ENCODE measurements around the gene SCRT2.
"Not testable (repeated sequence)": the region's sequence is repeated elsewhere in the genome, so short reads cannot be mapped to it uniquely, and the experiment has no call there.

The SCRT2 gene

DNA sequence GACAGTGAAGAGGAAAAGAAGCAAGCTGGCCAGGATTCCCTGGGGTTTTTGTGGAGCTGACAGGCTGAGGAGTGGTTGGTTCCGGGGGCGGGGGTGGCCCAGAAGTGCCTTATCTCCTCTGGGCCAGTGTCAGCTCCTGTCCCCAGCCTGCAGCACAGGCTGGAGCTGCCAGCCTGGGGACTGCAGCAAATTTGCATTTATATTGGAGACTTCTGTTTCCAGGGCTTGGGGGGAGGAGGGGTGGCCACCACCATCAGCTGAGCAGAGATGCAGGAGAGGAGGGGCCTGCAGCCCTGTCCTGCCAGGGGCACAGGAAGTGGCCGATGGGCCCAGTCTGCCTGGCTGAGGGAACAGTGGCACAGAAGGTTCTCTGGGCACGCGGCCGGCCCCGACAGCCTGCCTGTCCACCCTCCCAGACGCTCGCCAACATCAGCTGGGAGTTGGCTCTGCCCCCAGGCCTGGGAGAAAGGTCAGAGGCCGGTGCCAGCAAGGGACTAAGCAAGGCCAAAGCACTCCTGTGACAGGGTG, 24.3 kb upstream of the SCRT2 start:
- no peak for DNase-seq

DNA sequence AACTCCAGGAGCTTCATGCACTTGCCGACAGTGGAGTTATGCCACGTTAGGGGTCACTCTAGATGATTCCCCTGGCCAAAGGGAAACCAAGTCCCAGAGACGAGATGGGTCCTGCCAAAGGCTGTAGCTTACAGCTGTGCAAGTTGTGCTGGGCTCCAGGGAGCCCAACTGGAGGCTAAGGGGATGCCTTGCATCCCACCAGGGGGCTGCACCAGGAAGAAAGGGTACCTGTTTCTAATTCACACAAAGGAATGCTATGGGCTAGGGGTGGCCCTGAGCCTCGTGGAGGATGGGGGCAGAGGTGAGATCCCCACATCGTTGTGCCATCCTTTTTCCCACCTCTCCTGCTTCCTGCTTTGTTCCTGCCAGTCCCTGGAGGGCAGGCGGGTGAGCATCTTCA, 23.7 kb upstream of the SCRT2 start:
- DNase-seq: no peak

DNA sequence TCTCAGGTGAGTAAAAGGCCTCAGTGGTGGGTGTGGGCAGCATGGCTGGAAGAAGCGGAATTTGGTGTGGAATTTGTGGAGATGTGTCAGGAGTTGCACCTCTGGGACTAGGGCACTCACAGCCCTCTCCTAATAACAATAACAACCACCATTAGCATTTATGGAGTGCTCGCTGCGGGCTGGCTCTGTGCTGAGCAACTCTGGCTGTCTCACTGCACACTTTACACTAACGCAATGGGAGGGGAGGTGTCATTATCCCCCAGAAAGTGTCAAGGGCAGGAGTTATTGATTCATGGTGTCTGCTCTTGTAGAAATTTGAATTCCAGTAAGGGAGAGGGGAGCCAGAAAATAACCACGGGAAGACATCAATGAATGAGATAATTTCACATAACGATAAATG, 22.7 kb upstream of the SCRT2 start:
- DNase-seq: no peak

DNA sequence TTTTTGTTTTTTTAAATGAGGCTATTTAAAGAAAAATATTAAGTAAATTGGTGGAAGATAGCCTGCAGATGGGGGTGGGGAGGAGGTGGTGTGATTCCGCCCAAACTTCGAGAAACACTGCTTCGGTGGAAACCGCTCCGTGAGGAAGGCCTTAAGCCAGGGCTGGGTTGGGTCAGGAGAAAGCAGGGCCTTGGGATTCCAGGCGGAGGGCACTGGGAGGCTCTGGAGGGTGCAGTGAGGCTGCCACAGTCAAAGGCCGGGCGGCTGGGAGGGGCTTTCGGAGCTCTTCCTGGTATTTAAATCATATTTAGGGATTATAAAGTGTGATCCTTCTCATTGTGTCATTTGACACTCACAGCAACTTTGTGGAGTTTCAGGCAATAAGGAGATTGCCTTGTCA, 22.2 kb upstream of the SCRT2 start:
- no peak for DNase-seq

DNA sequence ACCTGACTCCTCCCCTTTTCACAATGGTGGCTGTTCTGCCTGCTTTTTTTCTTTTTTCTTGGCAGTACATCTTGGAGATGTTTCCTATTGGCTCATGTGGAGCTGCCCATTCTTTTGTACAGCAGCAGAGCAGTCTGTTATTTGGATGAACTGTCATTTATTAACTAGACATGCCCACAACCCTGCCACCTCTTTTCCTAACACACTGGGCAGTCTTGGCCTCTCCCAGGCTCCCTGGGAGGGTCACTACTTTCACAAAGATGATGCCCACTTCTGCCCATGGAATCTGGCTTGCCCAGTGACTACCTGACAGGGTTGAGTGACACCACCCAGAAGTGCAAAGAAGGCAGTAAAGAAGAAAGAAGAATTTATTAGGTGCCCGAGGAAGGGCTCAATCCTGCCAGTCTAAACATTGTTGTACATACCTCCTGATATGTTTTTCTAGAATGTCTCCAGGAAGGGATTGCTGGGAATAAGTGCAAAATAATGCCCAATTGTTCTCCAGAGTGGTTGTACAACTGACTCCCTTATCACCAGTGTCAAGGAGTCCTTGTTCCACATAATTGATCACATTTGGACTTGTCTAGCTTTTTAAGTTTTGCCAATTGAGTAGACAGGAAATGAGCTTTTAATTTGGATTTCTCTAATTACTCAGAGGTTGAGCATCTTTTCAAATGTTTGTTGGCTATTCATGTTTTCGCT, 19.7 kb upstream of the SCRT2 start:
- DNase-seq: no peak

DNA sequence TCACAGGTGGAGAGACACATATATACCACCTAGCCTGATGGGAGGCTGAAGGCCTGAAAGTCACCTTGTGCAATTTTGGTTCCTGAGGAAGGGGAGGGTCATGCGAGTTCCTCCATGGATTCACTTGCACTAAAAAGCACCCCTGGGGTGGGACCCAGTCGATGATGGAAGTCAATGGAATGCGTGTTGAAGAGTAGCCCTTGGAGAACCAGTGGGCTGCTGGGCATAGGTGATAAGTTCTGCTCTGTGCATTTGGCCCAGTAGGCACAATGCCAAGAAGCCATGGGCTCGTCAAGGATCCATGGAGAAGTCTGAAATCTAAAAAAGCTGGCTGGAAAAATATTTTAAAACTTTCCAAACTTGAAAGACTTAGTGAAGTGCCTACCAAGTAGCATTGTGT, 18.9 kb upstream of the SCRT2 start:
- DNase-seq: no peak

DNA sequence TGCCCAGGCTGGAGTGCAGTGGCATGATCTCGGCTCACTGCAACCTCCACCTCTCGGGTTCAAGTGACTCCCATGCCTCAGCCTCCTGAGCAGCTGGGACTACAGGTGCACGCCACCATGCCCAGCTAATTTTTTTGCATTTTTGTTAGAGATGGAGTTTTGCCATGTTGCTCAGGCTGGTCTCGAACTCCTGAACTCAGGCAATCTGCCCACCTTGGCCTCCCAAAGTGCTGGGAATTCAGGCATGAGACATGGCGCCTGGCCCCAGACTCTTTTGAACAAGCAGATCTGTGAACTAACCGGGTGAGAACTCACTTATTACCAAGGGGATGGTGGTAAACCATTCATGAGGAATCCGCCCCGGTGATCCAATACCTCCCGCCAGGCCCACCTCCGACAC, 18.2 kb upstream of the SCRT2 start:
- DNase-seq: not testable (repeated sequence)

DNA sequence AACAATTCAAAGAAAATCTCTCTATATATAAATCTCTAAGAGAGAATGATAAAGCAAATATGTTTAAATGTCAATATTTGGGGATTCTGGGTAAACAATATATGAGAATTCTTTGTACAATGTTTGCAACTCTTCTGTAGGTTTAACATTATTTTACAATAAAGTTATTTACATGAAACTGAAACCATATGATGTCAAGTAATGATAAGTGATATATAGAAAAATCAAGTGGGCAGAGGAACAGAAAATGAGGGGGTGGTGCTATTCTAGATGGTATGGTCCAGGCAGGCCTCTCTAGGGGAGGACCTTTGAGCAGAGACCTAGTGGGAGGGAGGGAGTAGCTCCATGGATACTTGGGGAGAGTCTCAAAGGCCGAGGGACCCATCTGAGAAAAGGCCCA, 16.4 kb upstream of the SCRT2 start:
- DNase-seq: no peak

DNA sequence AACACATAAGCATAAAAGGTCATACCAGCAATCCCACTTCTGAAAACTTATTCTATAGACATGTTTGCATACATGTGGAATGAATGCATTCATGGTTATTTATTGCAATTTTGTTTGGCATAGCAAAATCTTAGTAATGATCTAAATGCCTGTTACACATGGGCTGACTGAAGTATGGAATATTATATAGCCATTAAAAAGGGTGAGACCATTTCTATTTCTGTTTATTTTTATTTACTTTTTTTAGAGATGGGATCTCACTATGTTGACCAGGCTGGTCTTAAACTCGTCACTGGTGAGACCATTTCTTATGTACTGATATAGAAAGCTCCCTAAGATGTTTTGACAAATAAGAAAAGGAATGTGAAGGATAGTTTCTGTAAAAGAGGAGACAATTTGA, 14.3 kb upstream of the SCRT2 start:
- DNase-seq: no peak

DNA sequence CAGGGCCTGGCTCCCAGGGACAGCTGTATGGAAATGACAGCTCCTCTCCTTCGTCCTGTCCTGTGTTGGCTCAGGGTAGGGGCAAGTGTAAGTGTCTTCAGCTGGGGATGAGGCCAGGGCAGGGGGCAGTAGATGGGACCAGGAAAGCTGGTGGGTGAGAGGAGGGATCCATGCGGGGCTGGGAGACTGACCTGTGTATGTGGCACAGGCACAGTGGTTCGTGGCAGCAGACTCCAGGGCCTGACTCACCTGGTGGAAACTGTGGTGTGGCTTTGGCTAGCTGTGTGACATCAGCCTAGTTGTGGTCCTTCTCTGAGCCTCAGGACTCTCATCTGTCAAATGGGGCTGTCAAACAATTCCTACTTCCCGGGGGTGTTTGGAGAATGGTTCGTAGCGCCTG, 13.7 kb upstream of the SCRT2 start:
- DNase-seq: no peak

DNA sequence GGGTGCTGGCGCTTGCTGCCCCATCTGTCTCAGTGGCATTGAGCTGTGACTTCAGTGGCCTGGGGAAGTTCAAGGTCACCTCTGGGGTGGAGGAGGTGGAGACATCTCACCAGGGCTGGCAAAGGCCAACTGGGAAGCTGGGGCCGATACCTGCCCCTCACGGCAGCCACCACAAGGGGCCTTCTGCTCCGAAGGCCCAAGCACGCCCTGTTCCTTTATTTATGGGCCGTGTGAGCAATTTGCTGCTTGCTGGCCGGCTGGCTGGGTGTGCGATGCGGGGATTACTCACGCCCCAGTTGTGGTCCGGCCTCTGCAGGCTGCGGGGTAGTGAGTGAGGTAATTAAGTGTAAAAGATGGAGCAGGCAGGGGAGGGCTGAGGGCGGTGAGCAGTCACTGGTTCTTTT, 13.2 kb upstream of the SCRT2 start:
- DNase-seq: no peak

DNA sequence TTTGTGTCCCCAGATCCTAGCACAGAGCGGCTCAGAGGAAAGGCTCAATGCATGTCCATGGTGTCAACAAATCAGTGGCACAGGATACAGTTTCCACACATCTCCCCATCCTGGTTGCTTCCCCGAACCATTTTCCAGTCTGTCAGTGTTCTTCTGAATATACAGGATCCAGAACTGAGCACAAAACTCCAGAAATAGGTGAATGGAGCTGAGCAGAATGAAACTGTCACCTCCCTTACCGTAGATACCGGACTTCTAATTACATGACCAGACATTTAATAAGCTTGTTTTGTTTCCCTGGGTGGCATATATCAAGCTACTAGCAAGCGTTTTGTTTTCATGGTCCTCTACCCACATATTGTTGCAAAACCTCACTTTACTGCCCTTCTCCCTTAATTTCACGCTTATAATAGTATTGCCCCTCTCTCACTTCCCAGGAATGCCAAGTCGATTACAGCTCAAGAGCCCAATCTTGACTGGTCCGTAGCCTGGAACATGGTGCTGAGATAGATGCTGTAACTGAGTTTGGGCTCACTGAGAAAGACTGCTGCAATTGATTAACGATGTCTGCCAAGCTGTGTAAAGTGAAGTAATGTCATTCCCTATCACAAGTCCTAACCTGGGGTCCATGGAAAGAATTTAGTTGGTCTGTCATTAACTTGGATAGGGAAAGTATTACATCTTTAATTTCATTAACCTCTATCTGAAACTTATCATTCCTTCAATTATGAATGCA, 12.0 kb upstream of the SCRT2 start:
- DNase-seq: no peak

DNA sequence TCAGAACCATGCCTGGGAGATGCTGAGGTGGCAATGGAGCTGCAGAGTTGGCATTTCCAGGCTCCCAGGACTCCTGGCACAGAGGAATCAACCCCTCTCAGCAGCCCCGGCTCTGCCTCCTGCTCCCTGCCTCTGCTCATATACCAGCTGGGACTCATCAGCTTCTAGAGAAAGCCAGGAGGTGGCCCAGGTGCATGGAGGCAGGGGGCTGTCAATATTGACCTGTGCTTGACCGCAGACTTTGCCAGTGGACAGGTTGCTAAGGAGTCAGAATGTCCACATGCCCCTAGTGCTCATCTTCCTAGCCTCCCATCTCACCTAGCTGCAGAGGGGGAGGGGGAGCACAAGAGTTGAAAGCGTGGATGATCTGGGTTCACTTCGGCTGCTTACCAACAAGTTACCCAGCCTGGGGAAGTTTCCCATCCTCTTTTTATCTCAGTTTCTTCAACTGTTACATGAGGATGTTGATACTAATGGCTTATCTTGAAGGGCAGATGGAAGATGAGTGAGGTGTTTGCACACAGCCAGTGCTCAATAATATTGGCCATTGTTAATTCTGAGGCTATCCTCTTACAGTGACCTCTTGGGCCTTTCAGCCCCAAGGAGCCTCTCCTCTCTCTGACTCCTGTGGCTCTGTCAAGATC, 9.2 kb upstream of the SCRT2 start:
- no peak for DNase-seq

DNA sequence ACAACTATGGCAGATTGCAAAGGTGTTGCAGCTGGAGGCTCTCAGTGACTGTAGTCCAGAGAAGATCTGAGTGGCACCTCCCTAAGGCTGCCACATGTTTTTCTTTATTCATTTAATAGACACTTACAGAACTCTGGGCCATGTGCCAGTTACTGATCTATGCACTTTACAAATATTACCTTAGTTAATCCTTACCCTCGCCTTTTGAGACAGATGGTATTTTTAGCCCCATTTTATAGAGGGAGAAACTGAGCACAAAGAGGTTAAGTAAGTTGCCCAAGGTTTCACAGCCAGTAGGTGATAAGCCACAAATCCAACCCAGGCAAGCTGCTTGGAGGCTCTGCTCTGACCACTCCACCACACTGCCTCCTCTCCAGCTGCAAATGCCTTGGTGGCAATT, 6.5 kb upstream of the SCRT2 start:
- DNase-seq: no peak

DNA sequence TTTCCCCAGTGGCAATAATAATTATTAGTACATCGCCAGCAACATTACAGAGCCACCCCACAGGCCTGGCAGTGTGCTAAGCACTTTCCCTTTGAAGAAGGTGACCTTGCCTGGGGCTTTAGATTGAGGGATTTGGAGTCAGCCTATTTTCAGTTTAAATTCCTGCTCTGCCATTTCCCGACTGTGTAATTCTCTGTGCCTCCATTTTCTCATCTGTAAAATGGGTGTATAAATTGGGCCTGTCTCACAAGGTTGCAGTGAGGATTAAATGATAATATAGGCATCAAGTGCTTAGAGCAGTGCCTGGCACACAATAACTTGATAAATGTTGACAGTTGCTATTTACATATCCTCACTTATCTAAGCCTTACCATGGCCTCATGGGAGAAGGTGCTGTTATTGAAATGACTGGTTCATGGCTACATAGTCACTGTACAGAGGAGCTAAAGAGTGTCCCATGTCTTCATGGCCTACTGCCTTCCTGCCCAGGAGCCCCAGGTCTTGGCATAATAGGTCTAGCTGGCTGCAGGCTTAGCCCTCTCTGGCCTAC, 5.1 kb upstream of the SCRT2 start:
- DNase-seq: no peak

DNA sequence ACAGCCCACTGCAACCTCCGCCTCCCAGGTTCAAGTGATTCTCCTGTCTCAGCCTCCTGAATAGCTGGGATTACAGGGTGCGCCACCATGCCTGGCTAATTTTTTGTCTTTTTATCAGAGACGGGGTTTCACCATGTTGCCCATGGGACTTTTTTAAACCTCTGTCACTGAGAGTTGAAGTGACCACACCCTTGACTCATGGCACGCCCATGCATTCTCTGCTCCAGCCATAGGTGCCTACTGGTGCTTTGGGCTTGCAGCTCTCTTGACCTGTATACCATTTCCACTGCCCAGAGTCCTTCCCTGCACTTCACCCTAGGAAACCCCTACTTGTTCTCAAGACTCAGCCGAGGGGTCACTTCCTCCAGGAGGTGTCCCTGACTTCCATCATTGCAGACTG, 2.4 kb upstream of the SCRT2 start:
- DNase-seq: no peak

DNA sequence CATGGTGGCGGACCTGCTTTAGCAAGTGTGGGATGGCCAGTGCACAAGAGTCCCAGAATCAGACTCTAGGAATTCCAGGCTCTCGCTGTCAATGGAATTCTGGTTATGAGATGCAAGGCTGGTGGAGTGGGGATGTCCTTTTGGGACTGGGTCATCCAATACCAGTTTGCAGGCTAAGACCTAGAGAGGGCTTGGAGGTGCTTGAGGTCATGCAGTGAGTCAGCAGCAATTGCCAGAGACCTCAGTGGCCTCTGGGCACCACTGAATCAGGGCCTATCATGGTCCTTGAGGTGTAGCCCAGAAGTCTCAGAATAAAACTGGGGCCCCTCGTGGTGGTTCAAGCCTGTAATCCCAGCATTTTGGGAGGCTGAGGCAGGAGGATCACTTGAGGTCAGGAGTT, 1.4 kb upstream of the SCRT2 start:
- no peak for DNase-seq

DNA sequence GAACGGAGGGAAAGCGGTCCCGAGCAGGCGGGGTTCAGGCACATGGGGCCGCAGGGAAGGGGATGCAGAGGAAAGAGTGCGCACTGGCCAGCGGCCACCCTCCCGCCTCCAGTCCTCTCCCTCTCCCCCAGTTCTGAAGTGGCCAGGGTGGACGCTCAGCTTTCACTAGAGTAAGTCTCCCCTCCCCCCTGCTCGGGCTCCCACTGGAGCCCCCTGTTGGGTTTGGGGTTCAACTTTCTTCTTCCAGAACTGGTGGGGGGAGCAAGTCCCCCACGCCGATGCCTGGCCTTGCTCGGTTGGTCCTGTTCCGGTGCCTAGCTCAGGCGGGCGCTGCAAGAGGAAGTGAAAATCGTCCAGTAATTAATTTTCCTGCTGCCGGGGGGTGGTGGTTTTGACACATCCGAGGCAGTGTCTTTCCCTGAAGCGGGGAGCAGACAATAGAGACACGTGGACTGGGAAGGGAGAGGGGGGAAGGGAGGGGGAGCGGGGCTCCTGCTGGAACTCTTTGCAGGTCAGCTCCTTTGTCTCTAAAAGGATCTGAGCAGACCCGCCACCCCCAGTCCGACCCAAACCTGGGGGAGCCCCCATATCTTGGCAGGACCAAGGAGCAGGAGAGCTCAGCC, 824 bp upstream of the SCRT2 start:
- DNase-seq: peak; percentile 40

DNA sequence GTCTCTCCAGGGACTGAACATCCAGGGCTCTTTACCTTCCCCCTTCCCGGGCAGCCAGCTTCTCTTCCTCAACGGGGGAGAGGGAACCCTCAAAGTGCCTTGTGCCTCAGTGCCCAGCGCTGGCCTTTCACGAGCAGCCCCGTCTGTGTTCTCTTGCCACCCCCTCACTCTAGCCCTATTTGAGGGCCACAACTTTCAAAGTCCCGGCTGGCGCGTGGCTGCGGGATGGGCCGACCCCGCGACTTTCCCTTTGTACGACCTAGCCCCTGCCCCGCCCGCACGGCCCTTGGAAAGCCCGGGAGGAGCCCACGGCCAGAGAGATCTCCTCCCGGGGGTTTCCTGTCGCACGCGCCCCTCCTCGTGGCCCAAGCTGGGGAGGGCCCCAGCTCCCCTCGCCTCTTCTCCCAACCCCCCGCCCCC, 559 bp downstream of the SCRT2 start:
- DNase-seq: no peak

DNA sequence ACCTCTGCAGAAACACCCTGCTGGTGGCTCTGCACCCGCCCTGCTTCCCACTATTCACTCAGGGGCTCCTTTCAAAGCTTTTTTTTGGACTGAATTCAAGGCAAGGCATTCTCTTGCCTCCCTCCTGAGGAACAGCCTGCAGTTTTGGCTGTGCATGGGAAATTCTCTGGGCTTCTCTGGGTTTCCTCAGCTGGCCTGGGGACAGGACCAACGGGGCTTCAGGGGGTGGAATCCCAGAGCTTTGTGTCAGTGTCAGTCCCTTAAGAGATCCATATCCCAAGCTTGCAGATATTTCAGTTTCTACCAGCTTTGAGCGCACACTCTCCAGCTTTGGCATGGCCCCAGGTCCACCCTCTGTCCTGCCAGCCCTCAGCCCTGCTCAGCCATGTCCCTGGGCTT, 2.0 kb downstream of the SCRT2 start:
- DNase-seq: no peak

DNA sequence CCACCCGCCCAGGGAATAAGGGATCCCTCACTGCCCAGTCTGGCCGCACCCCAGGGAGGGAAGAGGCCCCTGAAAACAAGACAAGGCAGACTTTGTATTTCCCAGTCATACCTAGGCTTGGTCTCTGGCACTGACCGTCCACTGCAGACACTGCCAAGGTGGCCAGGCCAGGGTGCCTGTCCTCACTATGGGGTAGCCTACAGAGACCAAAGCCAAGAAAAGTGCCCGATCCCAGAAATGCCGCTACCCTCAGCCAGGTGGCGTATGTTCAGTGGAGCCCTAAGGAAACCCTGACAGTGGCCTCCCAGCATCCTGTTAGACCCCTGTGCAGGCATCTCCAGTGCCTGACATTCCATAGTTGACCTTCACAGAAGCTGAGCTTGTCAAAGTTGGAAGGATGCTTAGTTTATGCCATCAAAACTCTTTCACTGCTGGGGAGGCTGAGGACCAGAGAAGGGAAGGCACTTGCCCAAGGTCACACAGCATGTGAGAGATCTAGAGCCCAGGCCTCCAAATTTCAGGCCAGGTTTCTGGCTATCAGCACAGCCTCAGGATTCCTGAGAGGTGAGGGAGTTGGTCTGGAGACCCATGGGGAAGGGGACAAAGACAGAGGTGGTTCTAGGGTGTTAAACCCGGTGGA, 2.5 kb downstream of the SCRT2 start:
- DNase-seq: no peak

DNA sequence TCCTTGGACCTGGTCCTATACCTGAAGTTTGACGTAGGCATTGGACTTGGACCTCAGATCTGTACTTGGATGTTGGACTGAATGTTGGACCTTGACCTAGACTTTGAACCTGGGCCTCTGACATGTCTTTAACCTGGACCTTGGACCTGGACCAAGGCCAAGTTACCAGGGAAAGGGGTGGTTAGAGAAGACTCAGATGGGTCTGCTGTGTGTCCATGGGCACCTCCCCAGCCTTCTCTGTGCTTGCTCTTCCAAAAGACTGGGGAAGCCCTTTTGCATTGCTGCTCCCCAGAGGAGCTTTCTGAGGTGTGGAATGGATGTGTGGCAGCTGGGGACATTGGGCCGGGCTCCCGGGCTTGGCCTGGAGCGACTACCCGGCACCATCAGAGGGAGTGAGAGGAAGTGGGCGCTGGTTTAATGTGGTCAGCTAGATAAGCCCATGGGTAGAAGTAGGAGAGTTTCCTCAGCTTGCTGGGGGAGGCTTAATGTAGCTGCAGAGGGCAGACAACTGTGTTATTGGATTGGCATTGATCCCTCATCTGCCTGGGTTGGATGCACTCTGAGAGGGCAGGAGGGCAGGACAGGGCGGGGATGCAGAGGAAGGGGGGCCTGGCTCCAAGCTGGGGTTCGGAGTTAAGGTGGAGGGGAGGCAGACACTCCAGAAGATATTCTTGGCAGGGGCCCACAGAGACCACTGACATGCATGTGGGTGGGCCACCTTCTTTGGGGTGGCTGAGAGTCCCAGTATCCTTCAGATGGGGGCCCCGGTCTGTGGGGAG, 4.2 kb downstream of the SCRT2 start:
- DNase-seq: no peak
